ENCODE measurements around the gene FGF11.
"Not testable (repeated sequence)": the region's sequence is repeated elsewhere in the genome, so short reads cannot be mapped to it uniquely, and the experiment has no call there.

The FGF11 gene

DNA sequence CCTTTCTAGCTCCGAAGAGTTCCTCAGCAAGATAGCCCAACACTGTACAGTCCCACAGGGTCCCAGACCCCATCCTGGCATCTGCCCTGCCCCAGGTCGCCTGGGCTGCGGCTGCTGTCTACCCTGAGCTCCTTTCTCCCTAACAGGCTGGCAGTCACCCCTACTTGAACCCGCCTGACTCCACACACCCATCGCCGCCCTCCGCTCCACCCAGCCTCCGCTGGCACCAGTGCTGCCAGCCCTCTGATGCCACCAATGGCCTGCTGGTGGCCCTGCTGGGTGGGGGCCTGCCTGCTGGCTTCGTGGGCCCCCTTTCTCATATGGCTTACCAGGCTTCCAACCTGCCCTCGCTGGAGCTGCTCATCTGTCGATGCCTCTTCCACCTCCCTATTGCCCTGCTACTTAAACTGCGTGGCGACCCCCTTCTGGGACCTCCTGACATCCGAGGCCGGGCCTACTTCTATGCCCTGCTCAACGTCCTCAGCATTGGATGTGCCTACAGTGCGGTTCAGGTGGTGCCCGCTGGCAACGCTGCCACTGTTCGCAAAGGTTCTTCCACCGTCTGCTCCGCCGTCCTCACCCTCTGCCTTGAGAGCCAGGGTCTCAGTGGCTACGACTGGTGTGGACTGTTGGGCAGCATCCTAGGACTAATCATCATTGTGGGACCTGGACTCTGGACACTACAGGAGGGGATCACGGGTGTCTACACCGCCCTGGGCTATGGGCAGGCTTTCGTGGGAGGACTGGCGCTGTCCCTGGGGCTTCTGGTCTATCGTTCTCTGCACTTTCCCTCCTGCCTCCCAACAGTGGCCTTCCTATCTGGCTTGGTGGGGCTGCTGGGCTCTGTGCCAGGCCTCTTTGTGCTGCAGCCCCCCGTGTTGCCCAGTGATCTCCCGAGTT is 42.8 kb downstream of the FGF11 start:
- DNase-seq, result not testable (repeated sequence)

DNA sequence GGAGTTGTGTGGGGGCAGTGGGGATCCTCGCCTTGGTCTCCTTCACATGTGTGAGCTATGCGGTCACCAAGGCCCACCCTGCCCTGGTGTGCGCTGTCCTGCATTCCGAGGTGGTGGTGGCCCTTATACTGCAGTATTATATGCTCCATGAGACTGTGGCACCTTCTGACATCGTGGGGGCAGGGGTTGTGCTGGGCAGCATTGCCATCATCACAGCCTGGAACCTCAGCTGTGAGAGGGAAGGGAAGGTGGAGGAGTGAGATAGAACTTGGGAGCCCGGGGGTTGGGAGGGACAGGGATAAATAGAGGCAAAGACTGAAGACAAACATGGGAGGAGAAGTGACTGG is 43.4 kb downstream of the FGF11 start:
- not testable (repeated sequence) for DNase-seq

- DNase-seq, result peak; percentile 97
Measured at GRCh38 chr17:7483255-7484066, 44.1 kb downstream of the FGF11 start.

DNA sequence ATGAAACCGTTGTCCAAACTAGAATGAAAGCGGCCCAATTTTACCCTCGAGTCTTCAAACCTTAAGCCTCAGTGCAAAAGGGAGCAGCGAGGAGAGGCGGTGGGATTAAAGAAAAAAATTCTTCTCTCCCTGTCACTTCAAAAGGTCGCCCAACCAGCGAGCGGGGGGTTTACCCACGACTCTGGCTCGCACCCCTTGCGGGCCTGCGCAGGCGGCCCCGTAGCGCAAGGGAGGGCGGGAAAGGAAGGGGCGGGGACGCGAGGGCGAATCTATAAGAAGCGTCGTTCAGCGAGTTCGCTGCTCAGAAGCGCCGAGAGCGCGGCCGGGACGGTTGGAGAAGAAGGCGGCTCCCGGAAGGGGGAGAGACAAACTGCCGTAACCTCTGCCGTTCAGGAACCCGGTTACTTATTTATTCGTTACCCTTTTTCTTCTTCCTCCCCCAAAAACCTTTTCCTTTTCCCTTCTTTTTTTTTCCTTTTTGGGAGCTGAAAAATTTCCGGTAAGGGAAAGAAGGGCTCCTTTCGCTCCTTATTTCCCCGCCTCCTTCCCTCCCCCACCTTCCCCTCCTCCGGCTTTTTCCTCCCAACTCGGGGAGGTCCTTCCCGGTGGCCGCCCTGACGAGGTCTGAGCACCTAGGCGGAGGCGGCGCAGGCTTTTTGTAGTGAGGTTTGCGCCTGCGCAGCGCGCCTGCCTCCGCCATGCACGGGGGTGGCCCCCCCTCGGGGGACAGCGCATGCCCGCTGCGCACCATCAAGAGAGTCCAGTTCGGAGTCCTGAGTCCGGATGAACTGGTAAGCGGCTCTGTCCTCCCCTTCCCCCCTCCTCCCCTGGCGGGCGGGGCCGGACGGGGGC is 45.0 kb downstream of the FGF11 start, which contains the start of gene POLR2A:
POLR2A (plus strand) TSS at position 300 of the 852 bp plus-strand sequence.
- peak; percentile 97 for DNase-seq

GRCh38 chr17:7484919-7485377 is 45.6 kb downstream of the FGF11 start:
- peak; percentile 50 for DNase-seq

GRCh38 chr17:7486181-7486580 is 46.9 kb downstream of the FGF11 start:
- no peak for DNase-seq

DNA sequence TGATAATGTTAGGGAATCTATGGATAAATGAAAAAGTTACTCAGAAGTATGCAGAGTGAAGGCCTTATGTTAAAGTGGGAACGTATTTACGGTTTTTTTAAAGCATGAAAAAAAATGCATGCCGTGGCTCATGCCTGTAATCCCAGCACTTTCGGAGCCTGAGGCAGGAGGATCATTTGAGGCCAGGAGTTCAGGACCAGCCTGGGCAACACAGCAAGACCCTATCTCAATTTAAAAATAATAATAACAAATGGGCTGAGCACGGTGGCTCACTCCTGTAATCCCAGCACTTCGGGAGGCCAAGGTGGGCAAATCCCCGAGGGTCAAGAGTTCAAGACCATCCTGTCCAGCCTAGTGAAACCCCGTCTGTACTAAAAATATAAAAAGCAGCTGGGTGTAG is 50.8 kb downstream of the FGF11 start:
- DNase-seq, result no peak

DNA sequence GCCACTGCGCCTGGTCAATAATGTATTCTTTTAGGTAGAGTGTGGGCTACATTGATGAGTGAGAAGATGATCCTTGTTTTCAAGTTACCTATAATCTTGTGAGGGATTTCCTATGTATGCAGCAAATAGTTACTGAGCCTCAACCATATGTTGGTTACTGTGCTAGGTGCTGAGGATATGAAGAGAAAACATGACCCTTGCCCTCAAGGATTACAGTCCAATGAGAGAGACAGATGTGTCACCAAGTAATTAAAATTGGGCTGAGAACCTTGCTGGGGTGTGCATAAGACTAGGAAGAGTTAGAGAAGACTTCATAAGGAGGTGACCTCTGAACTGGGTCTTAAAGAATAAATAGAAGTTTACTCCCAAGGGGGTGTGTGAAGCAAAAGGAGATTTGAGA is 52.3 kb downstream of the FGF11 start:
- no peak for DNase-seq

DNA sequence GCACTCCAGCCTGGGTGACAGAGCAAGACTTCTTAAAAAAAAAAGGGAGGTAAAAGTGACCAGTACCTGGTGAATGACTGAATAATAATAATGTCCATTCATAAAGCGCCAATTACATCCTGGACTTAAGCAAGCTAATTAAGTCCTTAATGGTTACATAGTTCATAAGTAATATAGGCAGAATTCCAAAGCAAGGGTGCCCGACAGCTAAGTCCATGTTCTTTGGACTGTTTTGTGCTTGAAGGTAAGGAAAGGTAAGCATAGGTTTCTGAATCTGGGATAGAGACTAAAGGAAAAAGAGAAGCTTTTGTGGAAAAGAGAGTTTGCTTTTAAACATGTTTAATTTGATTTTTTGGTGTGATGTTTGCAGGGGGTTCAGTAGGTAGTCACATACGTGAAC is 54.6 kb downstream of the FGF11 start:
- no peak for DNase-seq

Data from NCI-H748 treated with DMSO at 0.1 percent for 48 hours (cell line).